Stimulated activated CD4-positive, alpha-beta T cell treated with anti-CD3 and anti-CD28 coated beads, Interleukin-12 subunit alpha, Interleukin-12 subunit beta, amount 100 ng/mL, for 48 hours (primary cell): ENCODE data around the gene RAI2.
A peak's percentile ranks its signal among the peaks of the same experiment; 100 is the strongest.
"Not testable (repeated sequence)": the region's sequence is repeated elsewhere in the genome, so short reads cannot be mapped to it uniquely, and the experiment has no call there.

Experiments used
- DNase-seq, 3 donors: peaks; one replicate each; pipeline ENCODE4 v3.0.0-alpha.2; 2020; ENCODE audit warnings: low read depth in 2 of 3, low spot score in 1 of 3

RAI2 gene

GRCh38 chrX:17786554-17787347, 74.3 kb downstream of the RAI2 start:
- DNase-seq: not testable (repeated sequence)

DNA sequence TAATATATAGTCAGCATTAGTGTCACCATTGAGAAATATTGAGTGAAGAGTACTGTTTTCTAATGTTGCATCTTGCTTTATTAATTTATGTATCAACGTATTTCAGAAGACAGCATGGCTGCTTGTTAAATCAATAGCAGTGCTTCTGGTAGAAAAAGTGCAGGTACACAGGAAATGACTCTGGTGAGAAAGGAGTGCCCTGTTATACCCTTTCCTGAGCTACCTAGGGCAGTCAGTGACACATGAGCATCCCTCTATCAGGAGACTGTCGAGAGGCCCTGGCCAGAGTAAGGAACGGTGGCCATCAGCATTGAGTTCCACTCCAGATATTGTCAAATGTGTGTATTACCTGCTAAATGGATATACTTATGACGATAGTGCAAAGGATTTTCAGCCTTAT, 81.7 kb downstream of the RAI2 start:
- no peak for DNase-seq

DNA sequence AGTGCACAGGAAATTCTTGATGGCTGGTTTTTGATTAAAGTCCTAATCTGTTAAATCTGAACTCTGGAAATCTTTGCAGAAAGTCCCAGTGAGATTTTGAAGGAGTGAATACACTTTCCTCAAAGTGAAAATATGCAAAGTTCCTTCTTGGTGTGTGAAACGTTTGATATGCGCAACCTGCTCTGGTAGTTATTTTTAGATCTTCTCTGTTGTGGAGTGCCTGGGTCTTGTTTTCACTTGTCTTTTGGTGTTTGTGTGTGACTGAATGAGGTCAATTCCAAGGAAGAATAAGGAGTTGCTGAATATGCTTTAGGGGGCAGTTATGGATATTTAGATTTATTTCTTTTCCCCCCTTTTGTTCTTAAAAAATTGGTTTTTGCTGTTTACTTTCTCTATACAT, 82.1 kb downstream of the RAI2 start:
- DNase-seq: no peak

DNA sequence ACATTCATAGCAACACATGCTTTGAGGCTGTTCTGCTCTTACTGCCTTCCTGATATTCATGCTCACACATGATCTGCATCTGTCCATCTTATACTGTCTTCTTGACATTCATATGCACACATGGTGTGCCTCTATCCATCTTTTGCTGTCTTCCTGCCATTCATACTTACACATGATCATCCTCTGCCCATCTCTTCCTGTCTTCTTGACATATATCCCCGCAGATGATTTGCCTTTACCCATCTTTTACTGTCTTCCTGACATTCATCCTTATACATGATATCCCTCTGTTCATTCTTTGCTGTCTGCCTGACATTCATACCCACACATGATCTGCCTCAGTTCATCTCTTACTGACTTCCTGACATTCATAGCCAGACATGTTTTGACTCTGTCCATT, 87.0 kb downstream of the RAI2 start:
- no peak for DNase-seq

DNA sequence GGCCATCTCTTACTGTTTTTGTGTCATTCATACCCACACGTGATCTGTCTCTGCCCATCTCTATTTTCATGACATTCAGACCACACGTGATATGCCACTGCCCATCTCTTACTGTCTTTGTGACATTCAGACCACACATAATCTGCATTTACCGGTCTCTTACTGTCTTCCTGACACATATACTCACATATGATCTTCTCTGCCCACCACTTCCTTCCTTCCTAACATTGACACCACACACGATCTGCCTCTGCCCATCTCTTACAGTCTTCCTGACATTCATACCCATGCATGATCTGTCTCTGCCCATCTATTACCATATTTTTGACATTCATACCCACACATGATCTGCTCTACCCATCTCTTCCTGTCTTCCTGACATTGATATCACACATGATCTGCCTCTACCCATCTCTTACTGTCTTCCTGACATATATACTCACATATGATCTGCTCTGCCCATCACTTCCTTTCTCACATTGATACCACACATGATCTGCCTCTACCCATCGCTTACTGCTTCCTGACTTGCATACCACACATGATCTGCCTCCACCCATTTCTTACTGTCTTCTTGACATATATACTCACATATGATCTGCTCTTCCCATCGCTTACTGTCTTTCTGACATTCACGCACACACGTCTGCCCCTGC, 87.7 kb downstream of the RAI2 start:
- DNase-seq: no peak

- peak in 1 of 3 donors; percentile 1 for DNase-seq
Observed at GRCh38 chrX:17769701-17770269, 91.3 kb downstream of the RAI2 start.

GRCh38 chrX:17768997-17769396, 92.1 kb downstream of the RAI2 start:
- DNase-seq: no peak

DNA sequence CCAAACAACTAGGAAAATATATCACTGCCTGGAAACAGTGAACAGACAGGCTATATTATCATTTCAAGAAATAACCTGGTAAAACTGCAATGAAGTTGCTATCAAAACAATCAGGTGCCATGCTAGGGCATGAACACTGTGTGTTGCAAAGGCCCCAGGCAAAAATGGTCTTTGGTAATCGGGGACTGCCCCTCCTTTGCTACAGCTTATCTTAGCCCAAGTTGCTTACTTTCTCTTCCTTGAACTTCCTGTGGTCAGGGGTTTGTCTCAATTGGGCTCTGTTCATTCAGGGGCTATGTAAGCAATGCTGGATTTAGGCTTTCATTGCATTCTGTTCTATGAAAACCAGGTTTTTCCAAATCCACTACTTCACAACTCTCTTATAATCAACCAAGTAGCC, 93.4 kb downstream of the RAI2 start:
- no peak for DNase-seq

- DNase-seq: no peak
Observed at GRCh38 chrX:17759990-17760389, 101.1 kb downstream of the RAI2 start.

GRCh38 chrX:17758382-17758781, 102.7 kb downstream of the RAI2 start:
- DNase-seq: no peak

DNA sequence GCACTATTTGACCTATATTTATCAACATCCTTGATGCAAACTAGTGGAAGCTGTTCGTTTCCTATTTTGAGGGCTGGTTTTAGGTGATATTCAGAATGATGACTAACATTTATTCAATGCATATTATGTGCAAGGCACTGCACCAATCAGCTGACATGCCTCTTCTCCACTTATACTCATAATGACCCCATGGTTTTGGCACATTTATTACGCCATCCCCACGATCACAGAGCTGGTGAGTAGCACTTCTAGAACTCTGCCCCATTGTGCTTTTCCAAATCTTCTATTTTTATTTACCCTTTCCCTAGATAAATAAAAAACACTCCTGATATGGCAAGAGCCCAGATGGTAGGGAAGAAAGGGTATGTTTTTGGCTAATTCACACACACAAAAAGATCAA, 110.7 kb downstream of the RAI2 start:
- no peak for DNase-seq
